ENCODE measurements around the gene LRMDA. TPM values are rescaled to one million over a fixed set of nuclear protein-coding genes. Genes with fewer than 3 reads are reported as not detected.

Gene LRMDA
- total and polyA plus RNA-seq, 2 of the 4 experiments (the other 2 are of a cell fraction) = 0.07 TPM; not detected in 1

GRCh38 chr10:75593692-75594556, 162.5 kb downstream of the LRMDA start:
- no peak overlapping the region for H2BK5ac ChIP-seq (ENCODE audit: low read depth, low read length, poor library complexity, severe bottlenecking)
- BruUV-seq (replicated peaks) = no TSS peak
- no peaks in the 10 kb centered on the region for H3K79me1 ChIP-seq (ENCODE audit: low read depth in 1 of 2, low read length in 2 of 2)
- no peaks in the 10 kb centered on the region for H3K9me1 ChIP-seq (ENCODE audit: insufficient read depth, low read length)
- 76% methylated on average over 9 of the region's 14 CpGs; no CpG with 5 or more reads in 1 of the 2 experiments for WGBS, 2 experiments (ENCODE audit: extremely low coverage in 2 of 2, insufficient read length in 1 of 2)
- no peaks in the 10 kb centered on the region for H3K4me1 ChIP-seq (ENCODE audit: control insufficient read depth, insufficient read depth, low read length)
- H2AK5ac ChIP-seq (ENCODE audit: low read depth, low read length) = no peak overlapping the region
- POLR2A ChIA-PET (ENCODE audit: unreplicated experiment) = no interaction called here
- no peak overlapping the region for H2AK9ac ChIP-seq (replicated peaks; ENCODE audit: low read depth, low read length, poor library complexity)
- ATAC-seq (ENCODE audit: low read depth) (no peak), DNase-seq (no peak)
- H2AFZ ChIP-seq (replicated peaks; ENCODE audit: low read length, poor library complexity) = no peak overlapping the region
- H3K4me3 ChIP-seq (ENCODE audit: insufficient read depth, low read depth, low read length) = no peak overlapping the region
- H3K27me3 ChIP-seq (ENCODE audit: control insufficient read depth, insufficient read depth, low read length) = no peaks in the 10 kb centered on the region; the same call in none of the 2 replicates
- H2BK20ac ChIP-seq (ENCODE audit: low read depth, low read length) = no peak overlapping the region
- H3K9me3 ChIP-seq (ENCODE audit: control insufficient read depth, insufficient read depth, low read length) = no peaks in the 10 kb centered on the region
- no peaks in the 10 kb centered on the region for H4K20me1 ChIP-seq (ENCODE audit: insufficient read depth, low read length)
- no peak overlapping the region for H3K27ac ChIP-seq (ENCODE audit: insufficient read depth, low read length)
- no peak overlapping the region for H4K91ac ChIP-seq (ENCODE audit: insufficient read depth, low read depth, low read length)
- intact Hi-C loops (cut with micrococcal nuclease) (no loop called here), dilution Hi-C loops (cut with HindIII; ENCODE audit: low sequenced_read_pairs, unreplicated experiment) (no loop called here), in situ Hi-C loops (cut with MboI; ENCODE audit: low sequenced_read_pairs) (no loop called here)
- CTCF ChIA-PET = interaction anchor here (0.5 kb wide), 1 partner anchor 254 kb away, joined by 3 read pairs; no protein-coding TSS in a partner anchor
- H3K9ac ChIP-seq (ENCODE audit: low read depth, low read length) = no peak overlapping the region
- H3K4me2 ChIP-seq (ENCODE audit: low read depth, low read length) = no peak overlapping the region
- no peak overlapping the region for H4K8ac ChIP-seq (ENCODE audit: low read depth in 2 of 2, low read length in 2 of 2)
- H3K56ac ChIP-seq (ENCODE audit: extremely low read depth, insufficient read depth, low read length) = no peak overlapping the region
- H2BK120ac ChIP-seq (ENCODE audit: low read depth, low read length) = no peak overlapping the region
- H4K5ac ChIP-seq (ENCODE audit: low read depth, low read length) = no peak overlapping the region
- H2BK15ac ChIP-seq (ENCODE audit: low read depth, low read length) = no peak overlapping the region
- H3K23ac ChIP-seq (ENCODE audit: low read depth, low read length) = no peak overlapping the region
- no peak overlapping the region for H3K18ac ChIP-seq (ENCODE audit: low read depth, low read length)
- H3K14ac ChIP-seq (replicated peaks; ENCODE audit: low read depth, low read length) = no peak overlapping the region
- no peaks in the 10 kb centered on the region for H3K36me3 ChIP-seq (ENCODE audit: control insufficient read depth, insufficient read depth, low read length)
- no peak overlapping the region for H3K4ac ChIP-seq (ENCODE audit: low read depth, low read length)
- TF ChIP-seq CTCF (conservative IDR thresholded peaks at IDR 0.05; ENCODE audit: low read depth, low read length) (no peak), RAD21 (IDR thresholded peaks at IDR 0.05; ENCODE audit: low read length) (no peak), NFE2L2 (IDR thresholded peaks at IDR 0.05; ENCODE audit: low read depth, low read length) (no peak), RCOR1 (IDR thresholded peaks at IDR 0.05; ENCODE audit: insufficient replicate concordance, low read length) (no peak), BHLHE40 (IDR thresholded peaks at IDR 0.05; ENCODE audit: low read depth, low read length) (no peak), RFX5 (IDR thresholded peaks at IDR 0.05; ENCODE audit: low read depth, low read length) (no peak), MAFK (IDR thresholded peaks at IDR 0.05; ENCODE audit: low read depth, low read length) (no peak), CEBPB (IDR thresholded peaks at IDR 0.05; ENCODE audit: low read depth, low read length) (no peak), POLR2A (IDR thresholded peaks at IDR 0.05; ENCODE audit: low read depth, low read length) (no peak), USF2 (IDR thresholded peaks at IDR 0.05; ENCODE audit: low read depth, low read length) (no peak), ELK1 (IDR thresholded peaks at IDR 0.05; ENCODE audit: borderline replicate concordance, low read depth, low read length) (no peak), SMC3 (IDR thresholded peaks at IDR 0.05; ENCODE audit: low read depth, low read length) (no peak), FOS (IDR thresholded peaks at IDR 0.05; ENCODE audit: low read depth, low read length) (no peak), MAZ (IDR thresholded peaks at IDR 0.05; ENCODE audit: borderline replicate concordance, low read depth, low read length) (no peak), MXI1 (IDR thresholded peaks at IDR 0.05; ENCODE audit: borderline replicate concordance, low read depth, low read length) (no peak)

Data from IMR-90 (cell line).